ENCODE results near the gene OOSP4A.

GRCh38 chr11:59967677-59968394 lies 4.0 kb downstream of the OOSP4A start:
- TF ChIP-seq MEF2A (IDR thresholded peaks at IDR 0.05; ENCODE audit: insufficient read depth, low read depth, low read length) (no peak), CTCF (IDR thresholded peaks at IDR 0.05 in 2 of 3, conservative IDR thresholded peaks at IDR 0.05 in 1 of 3; ENCODE audit: control insufficient read depth in 2 of 3, extremely low read depth in 1 of 3, insufficient read depth in 1 of 3, low read depth in 3 of 3, low read length in 3 of 3) (no peak), POLR2A (IDR thresholded peaks at IDR 0.05; ENCODE audit: low read depth, low read length) (no peak), ZBTB40 (IDR thresholded peaks at IDR 0.05; ENCODE audit: borderline replicate concordance) (no peak), POLR2AphosphoS5 (IDR thresholded peaks at IDR 0.05; ENCODE audit: low read length) (no peak), ZBTB33 (IDR thresholded peaks at IDR 0.05) (no peak), RELB (IDR thresholded peaks at IDR 0.05; ENCODE audit: low read depth) (no peak), JUND (IDR thresholded peaks at IDR 0.05; ENCODE audit: low read depth, low read length) (no peak), ZNF217 (IDR thresholded peaks at IDR 0.05) (no peak), FOXM1 (IDR thresholded peaks at IDR 0.05; ENCODE audit: low read depth, low read length) (no peak), MEF2B (IDR thresholded peaks at IDR 0.05; ENCODE audit: partially characterized antibody, poor library complexity, severe bottlenecking) (no peak), MLLT1 (IDR thresholded peaks at IDR 0.05) (no peak), ZNF274 (IDR thresholded peaks at IDR 0.05; ENCODE audit: insufficient read depth, insufficient read length) (no peak), ATF3 (IDR thresholded peaks at IDR 0.05; ENCODE audit: borderline replicate concordance, extremely low read depth, low read depth, low read length) (no peak)

Measured in GM12878 (cell line).